ENCODE data around the gene LSM14A.

GRCh38 chr19:34124828-34125227 lies 47.5 kb upstream of the LSM14A start:
- TF ChIP-seq, protein P1, sequence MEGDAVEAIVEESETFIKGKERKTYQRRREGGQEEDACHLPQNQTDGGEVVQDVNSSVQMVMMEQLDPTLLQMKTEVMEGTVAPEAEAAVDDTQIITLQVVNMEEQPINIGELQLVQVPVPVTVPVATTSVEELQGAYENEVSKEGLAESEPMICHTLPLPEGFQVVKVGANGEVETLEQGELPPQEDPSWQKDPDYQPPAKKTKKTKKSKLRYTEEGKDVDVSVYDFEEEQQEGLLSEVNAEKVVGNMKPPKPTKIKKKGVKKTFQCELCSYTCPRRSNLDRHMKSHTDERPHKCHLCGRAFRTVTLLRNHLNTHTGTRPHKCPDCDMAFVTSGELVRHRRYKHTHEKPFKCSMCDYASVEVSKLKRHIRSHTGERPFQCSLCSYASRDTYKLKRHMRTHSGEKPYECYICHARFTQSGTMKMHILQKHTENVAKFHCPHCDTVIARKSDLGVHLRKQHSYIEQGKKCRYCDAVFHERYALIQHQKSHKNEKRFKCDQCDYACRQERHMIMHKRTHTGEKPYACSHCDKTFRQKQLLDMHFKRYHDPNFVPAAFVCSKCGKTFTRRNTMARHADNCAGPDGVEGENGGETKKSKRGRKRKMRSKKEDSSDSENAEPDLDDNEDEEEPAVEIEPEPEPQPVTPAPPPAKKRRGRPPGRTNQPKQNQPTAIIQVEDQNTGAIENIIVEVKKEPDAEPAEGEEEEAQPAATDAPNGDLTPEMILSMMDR (conservative IDR thresholded peaks at IDR 0.05; ENCODE audit: low read length), result no peak
- TF ChIP-seq EZH2phosphoT487 (IDR thresholded peaks at IDR 0.05; ENCODE audit: borderline replicate concordance), result no peak
